Progenitor cell of endocrine pancreas (in vitro differentiated cells): ENCODE data around the gene PRKCG. TPM values are rescaled to one million over a fixed set of nuclear protein-coding genes. Genes with fewer than 3 reads are reported as not detected.
"Not testable (repeated sequence)": the region's sequence is repeated elsewhere in the genome, so short reads cannot be mapped to it uniquely, and the experiment has no call there.

Source experiments
- DNase-seq: peaks from one replicate; pipeline ENCODE4 v3.0.0; 2021; ENCODE audit warnings: low spot score; ENCODE audit not compliant: unreplicated experiment
- H3K27ac Mint-ChIP-seq: 2 replicates; pipeline ENCODE4 v1.8.0; 2021; ENCODE audit warnings: mild to moderate bottlenecking, moderate library complexity, mixed read lengths
- H3K27me3 Mint-ChIP-seq: 2 replicates; pipeline ENCODE4 v1.8.0; 2021; ENCODE audit warnings: mixed read lengths
- H3K36me3 Mint-ChIP-seq: 2 replicates; pipeline ENCODE4 v1.8.0; 2022; ENCODE audit warnings: mixed read lengths; ENCODE audit not compliant: insufficient read depth
- H3K4me1 Mint-ChIP-seq: 2 replicates; pipeline ENCODE4 v1.8.0; 2021; ENCODE audit warnings: low read depth, mixed read lengths
- H3K4me3 Mint-ChIP-seq: 2 replicates; pipeline ENCODE4 v1.8.0; 2021; ENCODE audit warnings: low read depth, mild to moderate bottlenecking, moderate library complexity, mixed read lengths
- H3K9me3 Mint-ChIP-seq: 2 replicates; pipeline ENCODE4 v1.8.0; 2021; ENCODE audit warnings: low read depth, mixed read lengths
- long read RNA-seq: library from polyadenylated mRNA; unstranded; transcript quantifications from one replicate; pipeline ENCODE4 v2.0.0, GENCODE V29; 2020
- total RNA-seq: library from RNA; stranded (reverse); gene quantifications from 2 replicates; pipeline ENCODE4 v1.2.1, GENCODE V29; 2021
- TF ChIP-seq, protein P1 (sequence below): fragments of 200-600 bp; sonication (generic); IDR thresholded peaks from one replicate; pipeline ENCODE4 v1.5.0; 2021; ENCODE audit warnings: antibody characterized with exemption, mild to moderate bottlenecking; ENCODE audit not compliant: unreplicated experiment

Gene PRKCG
- 6.5 and 8.4 TPM in 2 replicates for total RNA-seq
- long read RNA-seq, partial matches to known transcripts: 1 of 1 reads
- long read RNA-seq, other reads (novel, unspliced or antisense): 0 of 1 reads

DNA sequence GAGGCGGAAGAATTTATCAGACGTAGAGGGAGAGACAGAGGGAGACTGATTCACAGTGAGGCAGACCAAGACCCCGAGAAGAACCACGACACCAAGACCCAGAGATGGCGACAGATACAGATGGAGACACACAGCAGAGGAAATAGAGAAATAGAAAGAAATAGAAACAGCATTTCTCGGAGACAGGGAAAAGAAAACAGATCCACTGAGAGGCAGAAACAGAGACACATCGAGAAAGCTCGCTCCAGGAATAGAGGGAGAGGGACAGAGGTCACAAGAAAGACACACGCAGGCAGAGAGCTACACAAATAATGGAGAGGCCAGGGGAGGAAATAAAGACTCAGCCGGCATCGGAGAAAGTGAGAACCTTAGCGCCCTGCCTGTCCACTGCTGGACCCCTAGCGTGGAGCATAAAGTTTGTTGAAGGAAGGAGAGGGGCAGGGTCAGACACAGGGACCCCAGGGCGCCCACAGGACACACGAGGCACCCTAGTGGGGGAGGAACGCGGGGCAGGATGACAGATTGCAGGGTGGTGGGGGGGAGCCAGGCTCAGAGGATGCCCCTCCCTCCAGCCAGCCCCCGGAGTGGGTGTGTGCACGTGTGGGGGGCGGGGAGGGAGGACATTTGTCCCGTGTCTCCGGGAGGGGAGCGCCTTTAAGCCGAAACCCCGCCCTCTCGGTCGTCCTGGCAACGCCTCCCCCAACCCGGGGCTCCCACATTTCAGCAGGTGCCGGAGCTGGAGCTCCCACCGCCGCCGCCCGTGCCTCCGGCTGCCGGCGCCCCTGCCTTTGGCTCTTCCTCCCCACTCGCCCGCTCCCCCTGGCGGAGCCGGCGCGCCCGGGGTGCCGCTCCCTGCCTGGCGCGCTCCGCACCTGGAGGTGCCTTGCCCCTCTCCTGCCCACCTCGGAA, at the start of gene PRKCG:
Gene PRKCG, plus strand, starts transcription at position 716 of the 909 bp plus-strand sequence. CDS start 298 bp downstream, outside the sequence.
- peaks cover 30% of the 10 kb centered on the region for H3K27me3 Mint-ChIP-seq
- peaks cover 2% of the 10 kb centered on the region for H3K36me3 Mint-ChIP-seq
- H3K4me1 Mint-ChIP-seq: peaks cover 11% of the 10 kb centered on the region
- peak within 1 kb of the TSS; percentile 59 for H3K4me3 Mint-ChIP-seq
- H3K9me3 Mint-ChIP-seq: no peaks in the 10 kb centered on the region
- peak; percentile 68 for DNase-seq
- TF ChIP-seq, protein P1, sequence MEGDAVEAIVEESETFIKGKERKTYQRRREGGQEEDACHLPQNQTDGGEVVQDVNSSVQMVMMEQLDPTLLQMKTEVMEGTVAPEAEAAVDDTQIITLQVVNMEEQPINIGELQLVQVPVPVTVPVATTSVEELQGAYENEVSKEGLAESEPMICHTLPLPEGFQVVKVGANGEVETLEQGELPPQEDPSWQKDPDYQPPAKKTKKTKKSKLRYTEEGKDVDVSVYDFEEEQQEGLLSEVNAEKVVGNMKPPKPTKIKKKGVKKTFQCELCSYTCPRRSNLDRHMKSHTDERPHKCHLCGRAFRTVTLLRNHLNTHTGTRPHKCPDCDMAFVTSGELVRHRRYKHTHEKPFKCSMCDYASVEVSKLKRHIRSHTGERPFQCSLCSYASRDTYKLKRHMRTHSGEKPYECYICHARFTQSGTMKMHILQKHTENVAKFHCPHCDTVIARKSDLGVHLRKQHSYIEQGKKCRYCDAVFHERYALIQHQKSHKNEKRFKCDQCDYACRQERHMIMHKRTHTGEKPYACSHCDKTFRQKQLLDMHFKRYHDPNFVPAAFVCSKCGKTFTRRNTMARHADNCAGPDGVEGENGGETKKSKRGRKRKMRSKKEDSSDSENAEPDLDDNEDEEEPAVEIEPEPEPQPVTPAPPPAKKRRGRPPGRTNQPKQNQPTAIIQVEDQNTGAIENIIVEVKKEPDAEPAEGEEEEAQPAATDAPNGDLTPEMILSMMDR: peak; percentile 66
- H3K27ac Mint-ChIP-seq: no peak within 1 kb of the TSS

DNA sequence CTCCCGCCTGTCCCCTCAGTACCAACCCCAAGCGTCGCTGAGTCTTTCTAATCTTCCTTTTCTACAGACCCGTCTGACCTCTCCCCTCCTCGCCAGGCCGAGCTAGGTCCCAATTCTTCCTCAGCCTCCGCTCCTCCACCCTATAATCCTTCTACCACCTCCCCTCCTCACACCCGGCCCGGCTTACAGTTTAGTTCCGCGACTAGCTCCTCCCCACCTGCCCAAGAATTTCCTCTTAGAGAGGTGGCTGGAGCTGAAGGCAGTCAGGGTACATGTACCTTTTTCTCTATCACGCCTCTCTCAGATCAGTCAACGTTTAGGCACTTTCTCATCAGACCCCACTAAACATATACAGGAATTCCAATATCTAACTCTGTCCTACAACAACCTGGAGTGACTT, 49.1 kb upstream of the PRKCG start:
- not testable (repeated sequence) for H3K4me1 Mint-ChIP-seq, H3K36me3 Mint-ChIP-seq, H3K9me3 Mint-ChIP-seq, DNase-seq, H3K27ac Mint-ChIP-seq, H3K4me3 Mint-ChIP-seq
- H3K27me3 Mint-ChIP-seq: peaks cover 82% of the 10 kb centered on the region

DNA sequence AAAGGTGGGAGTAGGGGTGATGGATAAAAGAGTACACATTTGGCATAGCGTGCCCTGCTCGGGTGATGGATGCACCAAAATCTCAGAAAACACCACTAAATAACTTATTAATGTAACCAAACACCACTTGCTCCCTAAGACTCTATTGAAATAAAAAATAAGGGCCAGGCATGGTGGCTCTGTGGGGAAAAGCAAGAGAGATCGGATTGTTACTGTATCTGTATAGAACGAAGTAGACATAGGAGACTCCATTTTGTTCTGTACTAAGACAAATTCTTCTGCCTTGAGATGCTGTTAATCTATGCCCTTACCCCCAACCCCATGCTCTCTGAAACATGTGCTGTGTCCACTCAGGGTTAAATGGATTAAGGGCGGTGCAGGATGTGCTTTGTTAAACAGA, 43.6 kb upstream of the PRKCG start:
- peaks cover 52% of the 10 kb centered on the region for H3K27me3 Mint-ChIP-seq
- H3K4me1 Mint-ChIP-seq, H3K9me3 Mint-ChIP-seq, DNase-seq, H3K36me3 Mint-ChIP-seq, H3K4me3 Mint-ChIP-seq, H3K27ac Mint-ChIP-seq: not testable (repeated sequence)

DNA sequence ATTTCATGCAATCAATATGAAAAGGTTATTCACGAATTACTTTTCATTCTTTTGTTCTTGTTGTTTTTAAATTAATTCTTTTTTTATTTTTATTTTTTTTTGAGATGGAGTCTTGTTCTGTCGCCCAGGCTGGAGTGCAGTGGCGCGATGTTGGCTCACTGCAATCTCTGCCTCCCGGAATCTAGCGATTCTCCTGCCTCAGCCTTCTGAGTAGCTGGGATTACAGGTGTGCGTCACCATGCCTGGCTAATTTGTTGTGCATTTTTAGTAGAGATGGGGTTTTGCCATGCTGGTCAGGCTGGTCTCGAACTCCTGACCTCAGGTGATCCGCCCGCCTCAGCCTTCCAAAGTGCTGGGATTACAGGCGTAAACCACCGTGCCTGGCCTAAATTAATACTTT, 41.8 kb upstream of the PRKCG start:
- H3K9me3 Mint-ChIP-seq, H3K36me3 Mint-ChIP-seq, H3K4me3 Mint-ChIP-seq, H3K27ac Mint-ChIP-seq, DNase-seq, H3K4me1 Mint-ChIP-seq: not testable (repeated sequence)
- H3K27me3 Mint-ChIP-seq: peaks cover 34% of the 10 kb centered on the region

DNA sequence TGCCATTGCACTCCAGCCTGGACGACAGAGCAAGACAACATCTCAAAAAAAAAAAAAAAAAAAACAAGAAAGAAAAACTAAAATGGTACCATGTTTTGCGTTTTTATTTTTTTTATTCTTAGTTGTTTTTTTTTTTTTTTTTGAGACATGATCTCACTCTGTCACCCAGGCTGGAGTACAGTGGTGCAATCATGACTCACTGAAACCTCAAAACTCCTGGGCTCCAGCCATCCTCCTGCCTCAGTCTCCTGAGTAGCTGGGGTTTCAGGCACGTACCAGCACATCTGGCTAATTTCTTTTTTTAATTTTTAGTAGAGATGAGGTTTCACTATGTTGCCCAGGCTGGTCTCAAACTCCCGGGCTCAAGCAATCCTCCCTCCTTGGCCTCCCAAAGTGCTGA, 41.1 kb upstream of the PRKCG start:
- H3K4me1 Mint-ChIP-seq, H3K9me3 Mint-ChIP-seq, H3K4me3 Mint-ChIP-seq, DNase-seq, H3K36me3 Mint-ChIP-seq, H3K27ac Mint-ChIP-seq: not testable (repeated sequence)
- peaks cover 31% of the 10 kb centered on the region for H3K27me3 Mint-ChIP-seq

DNA sequence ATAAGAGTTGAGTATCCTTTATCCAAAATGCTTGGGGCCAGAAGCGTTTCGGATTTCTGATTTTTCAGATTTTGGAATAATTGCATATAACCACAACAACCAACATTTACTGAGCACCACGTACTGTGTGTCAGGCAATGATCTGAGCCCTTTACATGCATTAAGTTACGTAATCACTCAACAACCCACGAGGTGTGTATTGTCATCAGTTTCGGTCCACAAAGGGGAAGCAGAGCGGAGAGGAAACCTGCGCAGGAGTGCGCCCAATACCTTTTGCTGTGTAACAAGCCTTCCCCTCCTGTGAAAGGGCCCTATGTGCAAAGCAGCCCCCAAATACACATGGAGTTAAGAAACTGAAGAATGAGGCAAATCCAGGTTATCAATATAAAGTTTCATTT, 37.1 kb upstream of the PRKCG start:
- TF ChIP-seq, protein P1: no peak
- H3K27me3 Mint-ChIP-seq: peaks cover 18% of the 10 kb centered on the region
- no peak for DNase-seq
- H3K36me3 Mint-ChIP-seq: no peaks in the 10 kb centered on the region
- peaks cover 4% of the 10 kb centered on the region for H3K4me1 Mint-ChIP-seq
- no peak overlapping the region for H3K4me3 Mint-ChIP-seq
- H3K27ac Mint-ChIP-seq: no peak overlapping the region
- H3K9me3 Mint-ChIP-seq: no peaks in the 10 kb centered on the region

DNA sequence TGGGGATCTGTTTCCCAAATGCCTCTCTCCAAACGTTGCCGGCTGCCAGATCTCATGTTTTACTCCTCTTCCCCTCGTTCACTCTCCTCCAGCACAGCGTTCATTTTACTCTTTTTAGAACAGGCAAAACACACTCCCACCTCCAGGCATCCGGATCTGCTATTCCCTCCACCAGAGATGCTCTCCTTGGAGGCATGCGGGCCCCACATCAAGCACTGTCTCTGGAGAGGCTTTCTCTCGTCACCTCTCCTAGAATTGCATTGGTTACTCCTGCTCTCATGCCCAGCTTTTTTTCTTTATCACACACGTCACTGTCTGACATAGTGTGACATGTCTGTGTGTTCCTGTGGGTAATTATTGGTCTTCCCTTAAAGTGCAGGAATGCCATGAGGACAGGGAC, 34.4 kb upstream of the PRKCG start:
- no peaks in the 10 kb centered on the region for H3K36me3 Mint-ChIP-seq
- no peak for DNase-seq
- no peaks in the 10 kb centered on the region for H3K4me1 Mint-ChIP-seq
- no peak overlapping the region for H3K27ac Mint-ChIP-seq
- TF ChIP-seq, protein P1: no peak
- H3K9me3 Mint-ChIP-seq: no peaks in the 10 kb centered on the region
- no peak overlapping the region for H3K4me3 Mint-ChIP-seq
- H3K27me3 Mint-ChIP-seq: peaks cover 26% of the 10 kb centered on the region
